ENCODE results near the gene KCNQ2.

DNA sequence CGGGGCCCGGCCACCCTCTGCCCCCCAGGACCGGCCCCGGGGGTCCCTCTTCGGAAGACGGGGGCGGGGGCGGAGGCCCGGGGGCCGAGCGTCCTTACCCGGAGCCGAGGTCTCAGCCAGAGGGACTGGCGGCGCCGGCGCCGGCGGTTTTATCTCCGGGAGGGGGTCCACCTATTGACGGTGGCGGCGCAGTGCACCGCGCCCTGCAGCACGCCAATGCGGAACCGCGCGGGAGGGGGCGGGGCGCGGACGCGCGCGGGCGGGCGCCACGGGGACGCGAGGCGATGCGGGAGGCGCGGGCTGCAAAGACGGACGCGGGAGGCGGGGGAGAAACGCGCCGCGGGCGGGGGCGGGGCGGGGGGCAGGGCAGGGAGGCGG, 26.5 kb upstream of the KCNQ2 start, which contains the start of gene EEF1A2:
- TF ChIP-seq CTCF (IDR thresholded peaks at IDR 0.05) (peak in 1 of 4 experiments; percentile 26), POLR2A (IDR thresholded peaks at IDR 0.05) (no peak), POLR2AphosphoS5 (IDR thresholded peaks at IDR 0.05) (no peak)

Data from prostate gland (tissue), 2 donors.